Measurements from ENCODE around the gene TDP1.
"Not testable (repeated sequence)": the region's sequence is repeated elsewhere in the genome, so short reads cannot be mapped to it uniquely, and the experiment has no call there.

TDP1 gene

GRCh38 chr14:89990218-89990617, 34.5 kb downstream of the TDP1 start:
- DNase-seq (ENCODE audit: low spot score): no peak

- no peak for DNase-seq (ENCODE audit: low spot score)
Measured at GRCh38 chr14:89990623-89991275, 35.0 kb downstream of the TDP1 start.

- no peak for DNase-seq (ENCODE audit: low spot score)
Measured at GRCh38 chr14:89992273-89992672, 36.5 kb downstream of the TDP1 start.

- no peak for DNase-seq (ENCODE audit: low spot score)
Measured at GRCh38 chr14:89996963-89997362, 41.2 kb downstream of the TDP1 start.

- no peak for DNase-seq (ENCODE audit: low spot score)
Measured at GRCh38 chr14:90000935-90001334, 45.2 kb downstream of the TDP1 start.

GRCh38 chr14:90003526-90004307, 48.0 kb downstream of the TDP1 start:
- no peak for DNase-seq (ENCODE audit: low spot score)

GRCh38 chr14:90005441-90005840, 49.7 kb downstream of the TDP1 start:
- DNase-seq (ENCODE audit: low spot score): no peak

- DNase-seq (ENCODE audit: low spot score): no peak
Measured at GRCh38 chr14:90005939-90006530, 50.3 kb downstream of the TDP1 start.

GRCh38 chr14:90017371-90017770, 61.6 kb downstream of the TDP1 start:
- DNase-seq (ENCODE audit: low spot score): no peak

GRCh38 chr14:90019824-90020523, 64.2 kb downstream of the TDP1 start:
- DNase-seq (ENCODE audit: low spot score): no peak

- no peak for DNase-seq (ENCODE audit: low spot score)
Measured at GRCh38 chr14:90023176-90023896, 67.6 kb downstream of the TDP1 start.

- DNase-seq (ENCODE audit: low spot score): no peak
Measured at GRCh38 chr14:90024910-90025309, 69.2 kb downstream of the TDP1 start.

GRCh38 chr14:90026608-90027007, 70.9 kb downstream of the TDP1 start:
- DNase-seq (ENCODE audit: low spot score): not testable (repeated sequence)

- no peak for DNase-seq (ENCODE audit: low spot score)
Measured at GRCh38 chr14:90027842-90028241, 72.1 kb downstream of the TDP1 start.

GRCh38 chr14:90034156-90034555, 78.4 kb downstream of the TDP1 start:
- DNase-seq (ENCODE audit: low spot score): no peak

- DNase-seq (ENCODE audit: low spot score): no peak
Measured at GRCh38 chr14:90034835-90035525, 79.3 kb downstream of the TDP1 start.

GRCh38 chr14:90039253-90040010, 83.7 kb downstream of the TDP1 start:
- DNase-seq (ENCODE audit: low spot score): no peak

GRCh38 chr14:90040411-90040810, 84.7 kb downstream of the TDP1 start:
- no peak for DNase-seq (ENCODE audit: low spot score)

- no peak for DNase-seq (ENCODE audit: low spot score)
Measured at GRCh38 chr14:90042496-90043252, 86.9 kb downstream of the TDP1 start.

- DNase-seq (ENCODE audit: low spot score): no peak
Measured at GRCh38 chr14:90045616-90046015, 89.9 kb downstream of the TDP1 start.

All from left forelimb (tissue), 1 donor.